ENCODE data around the gene FBXO21.

- TF ChIP-seq, protein P1, sequence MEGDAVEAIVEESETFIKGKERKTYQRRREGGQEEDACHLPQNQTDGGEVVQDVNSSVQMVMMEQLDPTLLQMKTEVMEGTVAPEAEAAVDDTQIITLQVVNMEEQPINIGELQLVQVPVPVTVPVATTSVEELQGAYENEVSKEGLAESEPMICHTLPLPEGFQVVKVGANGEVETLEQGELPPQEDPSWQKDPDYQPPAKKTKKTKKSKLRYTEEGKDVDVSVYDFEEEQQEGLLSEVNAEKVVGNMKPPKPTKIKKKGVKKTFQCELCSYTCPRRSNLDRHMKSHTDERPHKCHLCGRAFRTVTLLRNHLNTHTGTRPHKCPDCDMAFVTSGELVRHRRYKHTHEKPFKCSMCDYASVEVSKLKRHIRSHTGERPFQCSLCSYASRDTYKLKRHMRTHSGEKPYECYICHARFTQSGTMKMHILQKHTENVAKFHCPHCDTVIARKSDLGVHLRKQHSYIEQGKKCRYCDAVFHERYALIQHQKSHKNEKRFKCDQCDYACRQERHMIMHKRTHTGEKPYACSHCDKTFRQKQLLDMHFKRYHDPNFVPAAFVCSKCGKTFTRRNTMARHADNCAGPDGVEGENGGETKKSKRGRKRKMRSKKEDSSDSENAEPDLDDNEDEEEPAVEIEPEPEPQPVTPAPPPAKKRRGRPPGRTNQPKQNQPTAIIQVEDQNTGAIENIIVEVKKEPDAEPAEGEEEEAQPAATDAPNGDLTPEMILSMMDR (IDR thresholded peaks at IDR 0.05; ENCODE audit: low read length): no peak
- TF ChIP-seq EZH2phosphoT487 (IDR thresholded peaks at IDR 0.05; ENCODE audit: low read length) (no peak), EZH2 (optimal IDR thresholded peaks at IDR 0.05; ENCODE audit: low read depth, low read length) (no peak)
These were observed 1.8 kb upstream of the FBXO21 start for GRCh38 chr12:117192057-117192456.

All from MM.1S (cell line).